ENCODE data around the gene SORL1. TPM values are rescaled to one million over a fixed set of nuclear protein-coding genes. Genes with fewer than 3 reads are reported as not detected.

The SORL1 gene
- total RNA-seq, 4 donors from 2014 or later: 3.0 to 12.3 (median 8.1) TPM

- H3K27me3 ChIP-seq: no peaks in the 10 kb centered on the region
- no peaks in the 10 kb centered on the region for H3K36me3 ChIP-seq
- H3K9me3 ChIP-seq: no peaks in the 10 kb centered on the region
- TF ChIP-seq POLR2AphosphoS5 (IDR thresholded peaks at IDR 0.05) (no peak), CTCF (IDR thresholded peaks at IDR 0.05) (no peak), POLR2A (IDR thresholded peaks at IDR 0.05; ENCODE audit: low read depth) (no peak), EP300 (IDR thresholded peaks at IDR 0.05) (no peak)
- DNase-seq (ENCODE audit: extremely low spot score): no peak
- no peak overlapping the region for H3K4me3 ChIP-seq
- intact Hi-C loops (cut with DNase I): loop anchor here (5.0 to 10.0 kb wide), 2 partner anchors 184 to 372 kb away; no protein-coding TSS in a partner anchor
- H3K4me1 ChIP-seq: peaks cover 0 to 18% (median 15%) of the 10 kb centered on the region in 4 donors
- WGBS: 88% methylated on average over 12 of the region's 12 CpGs
- H3K27ac ChIP-seq (replicated peaks in 1 of 4): no peak overlapping the region
Observed at GRCh38 chr11:121650351-121651256, 198.5 kb downstream of the SORL1 start.

- Histone ChIP-seq H3K27ac (replicated peaks in 1 of 4) (no peak overlapping the region), H3K36me3 (no peaks in the 10 kb centered on the region), H3K27me3 (no peaks in the 10 kb centered on the region), H3K4me1 (peaks cover 2 to 20% (median 18%) of the 10 kb centered on the region in 4 donors), H3K9me3 (no peaks in the 10 kb centered on the region), H3K4me3 (no peak overlapping the region)
- 68% methylated on average over 2 of the region's 2 CpGs for WGBS
- no peak for TF ChIP-seq EP300 (IDR thresholded peaks at IDR 0.05)
- no peak for TF ChIP-seq CTCF (IDR thresholded peaks at IDR 0.05)
- TF ChIP-seq POLR2AphosphoS5 (IDR thresholded peaks at IDR 0.05): no peak
- no peak for TF ChIP-seq POLR2A (IDR thresholded peaks at IDR 0.05; ENCODE audit: low read depth)
- intact Hi-C loops (cut with DNase I): loop anchor here (5.0 to 10.0 kb wide), 2 partner anchors 184 to 371 kb away; no protein-coding TSS in a partner anchor
- no peak for DNase-seq (ENCODE audit: extremely low spot score)
Observed at GRCh38 chr11:121651257-121651605, 199.1 kb downstream of the SORL1 start.

- TF ChIP-seq CTCF (IDR thresholded peaks at IDR 0.05) (peak; percentile 34 to 44 (median 40)), EP300 (IDR thresholded peaks at IDR 0.05) (no peak), POLR2AphosphoS5 (IDR thresholded peaks at IDR 0.05) (no peak)
- H3K27ac ChIP-seq (replicated peaks in 1 of 4): peak overlapping the region in 1 of 4 donors; percentile 88
- no peaks in the 10 kb centered on the region for H3K9me3 ChIP-seq
- intact Hi-C loops (cut with DNase I): loop anchor here (5.0 to 10.0 kb wide), 2 partner anchors 182 to 369 kb away; no protein-coding TSS in a partner anchor
- DNase-seq (ENCODE audit: extremely low spot score): no peak
- H3K36me3 ChIP-seq: no peaks in the 10 kb centered on the region
- H3K27me3 ChIP-seq: no peaks in the 10 kb centered on the region
- WGBS: 31% methylated on average over 3 of the region's 3 CpGs
- peaks cover 10 to 34% (median 31%) of the 10 kb centered on the region in 4 donors for H3K4me1 ChIP-seq
- no peak overlapping the region for H3K4me3 ChIP-seq
Observed at GRCh38 chr11:121652971-121653370, 200.9 kb downstream of the SORL1 start.

GRCh38 chr11:121654259-121654842 lies 202.2 kb downstream of the SORL1 start:
- Histone ChIP-seq H3K4me1 (peaks cover 10 to 34% (median 31%) of the 10 kb centered on the region in 4 donors), H3K9me3 (no peaks in the 10 kb centered on the region), H3K27me3 (no peaks in the 10 kb centered on the region), H3K4me3 (peak overlapping the region in 3 of 4 donors; percentile 47 to 61 (median 51)), H3K27ac (replicated peaks in 1 of 4) (peak overlapping the region; percentile 86 to 92 (median 88)), H3K36me3 (no peaks in the 10 kb centered on the region)
- DNase-seq (ENCODE audit: extremely low spot score): peak; percentile 80
- intact Hi-C loops (cut with DNase I): loop anchor here (2.0 to 10.0 kb wide), 3 partner anchors 180 to 850 kb away; no protein-coding TSS in a partner anchor
- TF ChIP-seq POLR2A (IDR thresholded peaks at IDR 0.05; ENCODE audit: low read depth): no peak
- TF ChIP-seq EP300 (IDR thresholded peaks at IDR 0.05): no peak
- no peak for TF ChIP-seq POLR2AphosphoS5 (IDR thresholded peaks at IDR 0.05)
- TF ChIP-seq CTCF (IDR thresholded peaks at IDR 0.05): no peak
- 65% methylated on average over 8 of the region's 8 CpGs for WGBS
